NAMALWA (cell line): ENCODE data around the gene AP4B1.
"Not testable (repeated sequence)": the region's sequence is repeated elsewhere in the genome, so short reads cannot be mapped to it uniquely, and the experiment has no call there.

ENCODE experiments used
- DNase-seq: peaks from one replicate; pipeline ENCODE4 v3.0.0-alpha.2; 2015; ENCODE audit warnings: low spot score

AP4B1 gene

GRCh38 chr1:113904674-113905434 lies at the start of gene AP4B1, which contains the start of gene DCLRE1B:
Gene AP4B1, minus strand, starts transcription at chr1:113904799. Its CDS starts 82 bp downstream, at chr1:113904717.
Gene DCLRE1B, plus strand, starts transcription at chr1:113905326. Its CDS starts 261 bp downstream, at chr1:113905587.
- DNase-seq: peak; percentile 100

DNA sequence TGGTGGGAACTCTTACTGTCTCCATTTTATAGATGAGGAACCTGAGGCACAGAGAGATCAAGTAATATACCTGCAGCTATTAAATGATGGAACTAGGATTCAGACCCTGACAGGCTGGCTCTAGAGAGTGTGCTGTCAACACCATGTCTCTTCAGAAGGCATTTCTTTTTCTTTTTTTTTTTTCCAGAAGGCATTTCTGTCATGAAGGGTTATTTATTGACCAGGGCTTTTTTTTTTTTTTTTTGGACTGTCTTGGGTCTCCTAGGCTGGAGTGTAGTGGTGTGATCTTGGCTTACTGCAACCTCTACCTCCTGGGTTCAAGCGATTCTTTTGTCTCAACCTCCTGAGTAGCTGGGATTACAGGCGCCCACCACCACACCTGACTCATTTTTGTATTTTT lies 47.1 kb upstream of the AP4B1 start:
- DNase-seq: no peak

DNA sequence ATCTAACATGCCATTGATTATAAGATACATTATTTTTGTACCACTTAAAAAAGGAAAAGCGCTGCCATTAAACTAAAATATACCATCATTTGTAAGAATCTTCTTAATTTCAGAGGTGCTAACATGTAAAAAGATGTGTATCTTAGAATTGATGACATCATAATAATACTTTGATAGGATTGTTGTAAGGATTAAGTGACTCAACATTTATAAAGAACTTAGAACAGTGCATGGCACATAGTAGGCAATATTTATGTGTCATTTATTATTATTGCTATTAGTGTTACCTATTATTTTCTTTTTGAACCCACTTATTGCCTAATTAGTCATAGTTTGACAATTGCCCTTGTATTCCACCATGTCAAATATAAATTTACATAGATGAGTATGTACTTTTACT lies 46.3 kb upstream of the AP4B1 start:
- DNase-seq: no peak

GRCh38 chr1:113949007-113949406 lies 44.4 kb upstream of the AP4B1 start:
- DNase-seq: peak; percentile 13

- DNase-seq: not testable (repeated sequence)
These were observed 43.6 kb upstream of the AP4B1 start for GRCh38 chr1:113948151-113948550.

GRCh38 chr1:113947388-113948107 lies 42.9 kb upstream of the AP4B1 start:
- no peak for DNase-seq

DNA sequence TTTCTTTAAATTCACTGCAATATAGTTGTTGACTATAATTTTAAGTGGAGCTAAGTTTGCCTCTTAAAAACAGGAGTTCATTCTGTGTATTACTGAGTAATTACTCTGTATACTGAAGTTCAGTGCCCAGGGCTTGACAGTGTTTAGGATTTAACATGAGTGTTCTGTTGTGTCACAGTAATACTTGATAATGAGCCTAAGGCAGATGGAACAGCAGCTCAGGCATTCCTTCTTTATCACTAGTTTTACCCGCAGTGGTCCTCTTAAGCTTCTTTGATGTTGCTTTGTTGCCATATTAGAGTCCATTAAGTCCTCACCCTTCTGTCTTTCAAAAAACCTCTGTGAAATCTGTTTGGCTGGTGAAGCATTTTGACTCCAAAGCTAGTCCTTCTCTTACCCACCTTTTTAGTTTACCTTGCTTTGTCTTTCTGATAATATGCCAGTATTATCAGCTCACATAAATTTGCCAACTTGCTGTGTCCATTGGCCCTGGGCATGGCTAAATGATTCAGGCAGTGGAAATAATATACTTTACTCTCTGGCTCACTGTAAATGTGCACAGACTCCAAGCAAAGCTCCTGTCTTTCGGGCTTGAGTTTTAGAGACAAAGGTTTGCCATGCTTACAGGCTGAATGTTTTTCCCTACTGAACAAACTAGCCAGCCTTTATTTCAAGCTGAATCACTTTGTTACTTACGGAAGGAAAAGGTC lies 42.2 kb upstream of the AP4B1 start:
- no peak for DNase-seq

- peak; percentile 17 for DNase-seq
These were observed 41.5 kb upstream of the AP4B1 start for GRCh38 chr1:113946112-113946511.

DNA sequence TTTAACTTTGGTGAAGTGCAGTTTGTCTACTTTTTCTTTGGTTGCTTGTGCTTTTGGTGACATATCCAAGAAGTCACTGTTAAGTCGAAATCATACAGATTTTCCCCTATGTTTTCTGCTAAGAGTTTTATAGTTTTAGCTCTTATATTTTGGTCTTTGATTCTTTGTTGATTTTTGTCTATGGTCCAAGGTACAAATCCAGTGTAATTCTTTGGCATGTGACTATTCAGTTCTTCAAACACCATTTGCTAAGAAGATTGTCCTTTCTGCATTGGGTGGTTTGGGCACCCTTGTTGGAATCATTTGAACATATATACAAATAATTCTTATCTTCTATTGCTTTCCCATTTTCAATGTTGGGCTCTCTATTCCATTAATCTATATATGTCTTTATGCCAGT lies 40.7 kb upstream of the AP4B1 start:
- no peak for DNase-seq

GRCh38 chr1:113943028-113943811 lies 38.6 kb upstream of the AP4B1 start:
- no peak for DNase-seq

DNA sequence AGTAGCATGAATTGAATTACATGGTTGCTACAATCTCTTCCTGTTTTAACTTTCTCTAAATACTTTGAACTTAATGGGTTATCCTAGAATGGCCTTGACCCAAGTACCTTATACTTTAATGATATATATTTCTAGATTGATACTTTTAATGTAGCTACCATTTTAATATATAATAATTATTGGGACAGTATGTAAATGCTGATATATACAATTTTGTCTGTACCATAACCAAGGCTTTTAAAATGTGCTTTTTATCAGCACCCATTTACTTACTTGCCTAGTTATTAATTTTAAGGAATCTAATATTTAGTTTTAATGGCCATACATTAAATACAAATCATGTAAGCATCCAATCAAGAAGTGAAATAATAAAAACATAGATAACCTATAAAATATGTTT lies 37.9 kb upstream of the AP4B1 start:
- DNase-seq: no peak

- DNase-seq: no peak
These were observed 36.6 kb upstream of the AP4B1 start for GRCh38 chr1:113941245-113941559.

- no peak for DNase-seq
These were observed 36.0 kb upstream of the AP4B1 start for GRCh38 chr1:113940365-113941244.

DNA sequence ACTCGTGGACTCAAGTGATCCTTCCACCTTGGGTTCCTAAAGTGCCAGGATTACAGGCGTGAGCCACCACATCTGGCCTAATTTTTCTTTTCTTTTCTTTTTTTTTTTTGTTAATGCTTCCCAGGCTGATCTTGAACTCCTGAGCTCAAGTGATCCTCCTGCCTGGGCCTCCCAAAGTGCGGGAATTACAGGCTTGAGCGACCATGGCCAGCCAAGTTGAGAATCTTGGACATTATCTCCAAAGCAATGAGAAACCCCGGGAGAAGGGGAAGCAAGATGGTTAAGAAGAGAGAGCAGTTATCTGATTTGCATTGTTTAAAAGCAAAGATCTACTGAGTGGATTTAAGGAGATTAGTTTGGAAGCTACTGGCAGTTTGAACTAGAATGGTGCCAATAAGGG lies 33.6 kb upstream of the AP4B1 start:
- no peak for DNase-seq

- no peak for DNase-seq
These were observed 32.5 kb upstream of the AP4B1 start for GRCh38 chr1:113937146-113937545.

GRCh38 chr1:113935970-113936369 lies 31.4 kb upstream of the AP4B1 start:
- DNase-seq: no peak

- DNase-seq: no peak
These were observed 30.6 kb upstream of the AP4B1 start for GRCh38 chr1:113935176-113935575.

- DNase-seq: no peak
These were observed 30.0 kb upstream of the AP4B1 start for GRCh38 chr1:113934511-113935055.

- DNase-seq: no peak
These were observed 29.4 kb upstream of the AP4B1 start for GRCh38 chr1:113934006-113934405.

DNA sequence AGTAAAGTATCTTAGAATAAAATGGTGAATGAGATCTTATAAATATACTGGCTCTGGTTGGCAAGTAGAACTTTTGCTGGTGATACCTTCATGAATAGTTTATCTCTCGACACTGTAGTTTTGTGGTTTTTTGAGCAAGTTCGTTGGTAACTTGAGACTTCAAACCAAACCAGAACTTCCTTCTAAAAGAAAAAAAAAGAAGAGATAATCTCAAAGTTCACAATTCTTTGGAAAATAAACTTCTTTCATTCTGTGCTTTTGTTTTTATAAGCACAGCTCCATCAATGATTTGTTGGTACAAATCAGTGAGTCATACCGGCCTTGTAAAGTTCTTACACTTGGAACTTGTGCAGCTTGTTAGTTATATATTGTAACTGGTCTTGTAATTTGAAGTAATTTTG lies 26.9 kb upstream of the AP4B1 start:
- peak; percentile 23 for DNase-seq
